Bronchial epithelial cell (primary cell): ENCODE results near the gene IL27RA. TPM values are rescaled to one million over a fixed set of nuclear protein-coding genes. Genes with fewer than 3 reads are reported as not detected.
A peak's percentile ranks its signal among the peaks of the same experiment; 100 is the strongest.
"Not testable (repeated sequence)": the region's sequence is repeated elsewhere in the genome, so short reads cannot be mapped to it uniquely, and the experiment has no call there.

ENCODE experiments used
- DNase-seq: peaks from one replicate; pipeline ENCODE4 v3.0.0-alpha.2; 2010; ENCODE audit warnings: low read depth
- FAIRE-seq: peaks from 2 replicates; lab custom pipeline; 2011; peaks lifted over from hg19 to GRCh38; lab: Jason Lieb, UNC
- H3K27me3 ChIP-seq: 2 replicates; pipeline ENCODE4 v1.5.1; 2011; ENCODE audit warnings: low read length; ENCODE audit not compliant: control insufficient read depth, insufficient read depth
- H3K36me3 ChIP-seq: 2 replicates; pipeline ENCODE4 v1.5.1; 2011; ENCODE audit warnings: low read length; ENCODE audit not compliant: control insufficient read depth, insufficient read depth
- H3K4me3 ChIP-seq: 2 replicates; pipeline ENCODE4 v1.5.1; 2011; ENCODE audit warnings: mild to moderate bottlenecking, low read depth, low read length, control low read depth
- CTCF ChIP-seq: IDR thresholded peaks from 2 replicates; pipeline ENCODE4 v1.5.1; 2011; ENCODE audit warnings: mild to moderate bottlenecking, moderate library complexity, low read length, control low read depth, inconsistent platforms; ENCODE audit not compliant: insufficient read depth, severe bottlenecking
- total RNA-seq: library from RNA; depleted of rRNA; stranded (reverse); fragments of >200 nt; gene quantifications from 2 replicates; pipeline ENCODE4 v1.2.1, GENCODE V29; 2014

The IL27RA gene
- total RNA-seq, 1 donor from 2014 or later: 0.26 TPM

GRCh38 chr19:14033946-14034345 is 2.4 kb downstream of the IL27RA start:
- no peak for FAIRE-seq
- TF ChIP-seq CTCF: no peak
- DNase-seq: peak; percentile 35

DNA sequence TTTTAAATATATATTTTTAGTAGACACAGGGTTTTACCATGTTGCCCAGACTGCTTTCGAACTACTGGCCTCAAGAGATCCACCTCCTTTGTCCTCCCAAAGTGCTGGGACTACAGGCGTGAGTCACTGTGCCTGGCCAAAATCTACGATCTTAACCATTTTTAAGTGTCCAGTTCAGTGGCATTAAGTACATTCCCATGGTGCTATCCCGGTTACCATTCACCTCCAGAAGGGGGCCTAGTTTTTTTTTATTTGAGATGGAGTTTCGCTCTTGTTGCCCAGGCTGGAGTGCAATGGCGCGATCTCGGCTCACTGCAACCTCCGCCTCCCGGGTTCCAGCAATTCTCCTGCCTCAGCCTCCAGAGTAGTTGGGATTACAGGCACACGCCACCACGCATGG is 3.6 kb downstream of the IL27RA start:
- FAIRE-seq: not testable (repeated sequence)

More at GRCh38 chr19:14033946-14034345, 2.4 kb downstream of the IL27RA start:
- Histone ChIP-seq H3K4me3 (no peak overlapping the region), H3K36me3 (no peaks in the 10 kb centered on the region), H3K27me3 (no peaks in the 10 kb centered on the region)

DNA sequence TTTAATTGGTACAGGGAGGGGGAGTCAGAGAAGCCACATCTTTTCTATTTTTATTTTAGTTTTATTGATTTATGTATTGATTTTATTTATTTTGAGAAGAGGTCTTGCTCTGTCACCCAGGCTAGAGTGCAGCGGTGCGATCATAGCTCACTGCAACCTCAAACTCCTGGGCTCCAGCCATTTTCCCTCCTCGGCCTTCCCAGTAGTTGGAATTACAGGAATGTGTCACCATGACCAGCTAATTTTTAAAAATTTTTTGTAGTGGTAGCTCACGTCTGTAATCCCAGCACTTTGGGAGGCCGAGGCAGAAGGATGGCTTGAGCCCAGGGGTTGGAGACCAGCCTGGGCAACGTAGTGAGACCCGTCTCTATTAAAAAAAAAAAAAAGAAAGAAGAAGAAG is 4.1 kb downstream of the IL27RA start:
- Histone ChIP-seq H3K27me3 (no peaks in the 10 kb centered on the region), H3K36me3 (no peaks in the 10 kb centered on the region), H3K4me3 (no peak overlapping the region)
- TF ChIP-seq CTCF: no peak
- DNase-seq (no peak), FAIRE-seq (no peak)

More for the DNA sequence above, 3.6 kb downstream of the IL27RA start:
- not testable (repeated sequence) for DNase-seq, H3K36me3 ChIP-seq, H3K27me3 ChIP-seq, H3K4me3 ChIP-seq

GRCh38 chr19:14039181-14039580 is 7.6 kb downstream of the IL27RA start:
- FAIRE-seq: no peak
- no peak for DNase-seq
- no peak for TF ChIP-seq CTCF

GRCh38 chr19:14042659-14043608 is 11.4 kb downstream of the IL27RA start:
- H3K4me3 ChIP-seq, FAIRE-seq, H3K36me3 ChIP-seq, H3K27me3 ChIP-seq: not testable (repeated sequence)
- TF ChIP-seq CTCF: peak; percentile 64
- peak; percentile 71 for DNase-seq

More at GRCh38 chr19:14039181-14039580, 7.6 kb downstream of the IL27RA start:
- H3K27me3 ChIP-seq: no peaks in the 10 kb centered on the region
- H3K36me3 ChIP-seq: no peaks in the 10 kb centered on the region
- H3K4me3 ChIP-seq: no peak overlapping the region

- not testable (repeated sequence) for FAIRE-seq, H3K36me3 ChIP-seq, H3K4me3 ChIP-seq, H3K27me3 ChIP-seq, DNase-seq
Observed at GRCh38 chr19:14047866-14048265, 16.3 kb downstream of the IL27RA start.
